Endothelial cell of umbilical vein (primary cell): Measurements from ENCODE around the gene ATRNL1. TPM values are rescaled to one million over a fixed set of nuclear protein-coding genes. Genes with fewer than 3 reads are reported as not detected.

Experiments
- BruUV-seq: library from RNA; stranded (reverse); fragments of 400-500 nt; replicated peaks from 2 replicates; lab custom pipeline; 2021; lab: Mats Ljungman, UMichigan
- CTCF ChIA-PET: fragments of 300-600, 350-600 bp; sonication (Branson Sonifier 250); formaldehyde crosslinking; loops from one replicate; lab custom pipeline; 2021; ENCODE audit warnings: antibody characterized with exemption, inconsistent platforms; lab: Charles Lee
- POLR2A ChIA-PET: fragments of 300-600, 350-600 bp; sonication (Branson Sonifier 250); formaldehyde crosslinking; loops from one replicate; lab custom pipeline; 2021; ENCODE audit warnings: antibody characterized with exemption, inconsistent platforms; lab: Charles Lee
- DNase-seq: peaks from one replicate; pipeline ENCODE4 v3.0.0-alpha.2; 2011; ENCODE audit warnings: low read depth, low spot score
- FAIRE-seq: peaks from 2 replicates; lab custom pipeline; 2011; peaks lifted over from hg19 to GRCh38; lab: Jason Lieb, UNC
- H2AFZ ChIP-seq: 2 replicates; pipeline ENCODE4 v1.6.0; 2012; ENCODE audit warnings: low read depth, low read length, control low read depth, inconsistent platforms
- H3K27ac ChIP-seq: 2 replicates; pipeline ENCODE4 v1.5.1; 2011; ENCODE audit warnings: low read depth, mild to moderate bottlenecking, control low read depth, low read length, moderate library complexity; ENCODE audit not compliant: insufficient read depth
- H3K27me3 ChIP-seq, 2 experiments: 2 replicates each; pipeline versions ENCODE4 v1.6.0 to v1.6.1; 2011; ENCODE audit warnings: low read length in 2 of 2, mixed read lengths in 1 of 2; ENCODE audit not compliant: control insufficient read depth in 2 of 2, insufficient read depth in 2 of 2
- H3K36me3 ChIP-seq, 2 experiments: 2 replicates in 1 of 2; 3 replicates in 1 of 2; pipeline ENCODE4 v1.5.1; 2011; ENCODE audit warnings: low read length in 2 of 2, mild to moderate bottlenecking in 1 of 2, moderate library complexity in 1 of 2; ENCODE audit not compliant: control insufficient read depth in 2 of 2, insufficient read depth in 2 of 2; ENCODE audit errors: extremely low read depth in 1 of 2
- H3K4me1 ChIP-seq: 3 replicates; pipeline ENCODE4 v1.5.1; 2011; ENCODE audit warnings: mild to moderate bottlenecking, low read length; ENCODE audit not compliant: control insufficient read depth, insufficient read depth; ENCODE audit errors: extremely low read depth
- H3K4me2 ChIP-seq: 2 replicates; pipeline ENCODE4 v1.6.1; 2011; ENCODE audit warnings: low read length, control low read depth, mixed read lengths; ENCODE audit not compliant: insufficient read depth
- H3K4me3 ChIP-seq, 3 experiments: fragments of 200-600 bp in 1 of 3; sonication (generic), shearing (Covaris generic) in 1 of 3; replicated peaks in 1 of 3; 2 replicates each; pipeline ENCODE4 v1.5.1; 2011 to 2016; ENCODE audit warnings: control low read depth in 3 of 3, low read length in 3 of 3, mild to moderate bottlenecking in 2 of 3, inconsistent platforms in 1 of 3, low read depth in 1 of 3, moderate library complexity in 1 of 3; ENCODE audit not compliant: insufficient read depth in 1 of 3
- H3K79me2 ChIP-seq: 2 replicates; pipeline ENCODE4 v1.6.0; 2012; ENCODE audit warnings: low read length, inconsistent platforms; ENCODE audit not compliant: control insufficient read depth, insufficient read depth
- H3K9ac ChIP-seq: replicated peaks from 2 replicates; pipeline ENCODE3; 2011; ENCODE audit warnings: low read length, control low read depth; ENCODE audit not compliant: insufficient read depth; ENCODE audit errors: extremely low read depth
- H3K9me1 ChIP-seq: replicated peaks from 3 replicates; pipeline ENCODE4 v1.6.0; 2011; ENCODE audit warnings: mild to moderate bottlenecking, low read length; ENCODE audit not compliant: control insufficient read depth, insufficient read depth; ENCODE audit errors: extremely low read depth
- H3K9me3 ChIP-seq: replicated peaks from 2 replicates; pipeline ENCODE4 v1.5.1; 2012; ENCODE audit warnings: low read length, inconsistent platforms; ENCODE audit not compliant: control insufficient read depth, insufficient read depth
- H4K20me1 ChIP-seq: replicated peaks from 2 replicates; pipeline ENCODE3; 2011; ENCODE audit warnings: mild to moderate bottlenecking, low read length; ENCODE audit not compliant: control insufficient read depth, insufficient read depth; ENCODE audit errors: extremely low read depth
- CTCF ChIP-seq, 2 donors: IDR thresholded peaks; 1 replicate in 1 of 2; 2 replicates in 1 of 2; pipeline ENCODE4 v1.5.1; 2011; ENCODE audit warnings: low read length in 2 of 2, mild to moderate bottlenecking in 2 of 2, moderate library complexity in 2 of 2, control low read depth in 1 of 2, inconsistent platforms in 1 of 2, low read depth in 1 of 2; ENCODE audit not compliant: insufficient read depth in 1 of 2; ENCODE audit errors: extremely low read depth in 1 of 2
- EZH2 ChIP-seq: IDR thresholded peaks from 2 replicates; pipeline ENCODE4 v1.6.1; 2012; ENCODE audit warnings: borderline replicate concordance, low read depth, mild to moderate bottlenecking, moderate library complexity, low read length, inconsistent platforms; ENCODE audit not compliant: severe bottlenecking
- FOS ChIP-seq: IDR thresholded peaks from 2 replicates; pipeline ENCODE4 v1.6.1; 2011; ENCODE audit warnings: mild to moderate bottlenecking, low read length, moderate library complexity, borderline replicate concordance; ENCODE audit not compliant: insufficient read depth
- GATA2 ChIP-seq: IDR thresholded peaks from 2 replicates; pipeline ENCODE4 v1.7.0; 2011; ENCODE audit warnings: low read depth, mild to moderate bottlenecking, moderate library complexity, mixed read lengths, low read length; ENCODE audit not compliant: insufficient read length, insufficient read depth
- JUN ChIP-seq: IDR thresholded peaks from 2 replicates; pipeline ENCODE4 v1.6.1; 2011; ENCODE audit warnings: borderline replicate concordance, low read depth; ENCODE audit not compliant: insufficient read length, insufficient read depth
- MAX ChIP-seq: IDR thresholded peaks from 2 replicates; pipeline ENCODE4 v1.6.1; 2011; ENCODE audit not compliant: insufficient read depth, insufficient read length
- MYC ChIP-seq: IDR thresholded peaks from one replicate; pipeline ENCODE4 v1.6.1; 2011; ENCODE audit warnings: mild to moderate bottlenecking, low read depth, low read length
- POLR2A ChIP-seq: IDR thresholded peaks from 2 replicates; pipeline ENCODE4 v1.6.1; 2012; ENCODE audit warnings: low read depth, mild to moderate bottlenecking, control low read depth, low read length
- POLR2AphosphoS5 ChIP-seq: IDR thresholded peaks from 2 replicates; pipeline ENCODE4 v1.6.1; 2012; ENCODE audit warnings: low read depth, mild to moderate bottlenecking, control low read depth, low read length, moderate library complexity; ENCODE audit not compliant: insufficient read depth
- dilution Hi-C: fragments of 300-500 bp; cut with MboI; formaldehyde crosslinking; loops from one replicate; pipeline ENCODE4 v1.15.0; 2019; ENCODE audit warnings: low sequenced_read_pairs; ENCODE audit not compliant: extremely low pct_ligation_motif_present
- intact Hi-C: fragments of 100-400 bp; cut with micrococcal nuclease; formaldehyde crosslinking; loops from one replicate; pipeline ENCODE4 v1.10.0; 2022
- polyA plus RNA-seq, 4 experiments: library from polyadenylated mRNA; depleted of rRNA in 3 of 4; stranded (reverse) in 3 of 4; unstranded in 1 of 4; fragments of >200 nt; gene quantifications; 2 replicates each; pipeline versions ENCODE4 v1.2.1 to v1.2.3, GENCODE V29; 2011 to 2012; ENCODE audit warnings: missing spikeins in 1 of 4
- total RNA-seq: library from RNA; stranded (reverse); gene quantifications from 2 replicates; pipeline ENCODE4 v1.2.3, GENCODE V29; 2021

ATRNL1 gene
- total and polyA plus RNA-seq, 2 donors (not counting 3 experiments of a cell fraction or from before 2014, with no cell fraction given) = not detected

GRCh38 chr10:115711306-115711705 is 618.1 kb downstream of the ATRNL1 start:
- no peak overlapping the region for H3K9ac ChIP-seq
- H3K4me1 ChIP-seq = no peaks in the 10 kb centered on the region
- H3K9me1 ChIP-seq = no peaks in the 10 kb centered on the region
- dilution Hi-C loops = no loop called here
- no peak overlapping the region for H3K4me3 ChIP-seq
- H2AFZ ChIP-seq = no peak overlapping the region
- ChIA-PET CTCF (interaction anchor here (2.5 kb wide), 1 partner anchor 577 kb away, joined by 8 read pairs; no protein-coding TSS in a partner anchor), POLR2A (no interaction called here)
- no peaks in the 10 kb centered on the region for H3K36me3 ChIP-seq
- BruUV-seq = no TSS peak
- no peaks in the 10 kb centered on the region for H3K27me3 ChIP-seq
- no peaks in the 10 kb centered on the region for H3K9me3 ChIP-seq
- TF ChIP-seq POLR2A = no peak
- TF ChIP-seq MAX = no peak
- TF ChIP-seq CTCF (IDR thresholded peaks at IDR 0.05; ENCODE audit: extremely low read depth in 1 of 2, insufficient read depth in 1 of 2, low read depth in 1 of 2, low read length in 2 of 2) = no peak
- no peak for TF ChIP-seq GATA2
- no peak for TF ChIP-seq FOS
- no peak for TF ChIP-seq POLR2AphosphoS5
- TF ChIP-seq MYC = no peak
- no peak for TF ChIP-seq EZH2
- TF ChIP-seq JUN = no peak
- intact Hi-C loops = no loop called here
- no peak overlapping the region for H3K27ac ChIP-seq
- H3K79me2 ChIP-seq = no peaks in the 10 kb centered on the region
- DNase-seq = no peak
- H3K4me2 ChIP-seq = no peak overlapping the region
- no peaks in the 10 kb centered on the region for H4K20me1 ChIP-seq
- FAIRE-seq = no peak
